HG03571 (cell line): Measurements from ENCODE around the gene PKD1L1.

Experiments used
- ATAC-seq: cut with Tn5 transposase; IDR thresholded peaks from one replicate; pipeline ENCODE4 v1.9.1; 2021; ENCODE audit not compliant: unreplicated experiment

PKD1L1 gene

DNA sequence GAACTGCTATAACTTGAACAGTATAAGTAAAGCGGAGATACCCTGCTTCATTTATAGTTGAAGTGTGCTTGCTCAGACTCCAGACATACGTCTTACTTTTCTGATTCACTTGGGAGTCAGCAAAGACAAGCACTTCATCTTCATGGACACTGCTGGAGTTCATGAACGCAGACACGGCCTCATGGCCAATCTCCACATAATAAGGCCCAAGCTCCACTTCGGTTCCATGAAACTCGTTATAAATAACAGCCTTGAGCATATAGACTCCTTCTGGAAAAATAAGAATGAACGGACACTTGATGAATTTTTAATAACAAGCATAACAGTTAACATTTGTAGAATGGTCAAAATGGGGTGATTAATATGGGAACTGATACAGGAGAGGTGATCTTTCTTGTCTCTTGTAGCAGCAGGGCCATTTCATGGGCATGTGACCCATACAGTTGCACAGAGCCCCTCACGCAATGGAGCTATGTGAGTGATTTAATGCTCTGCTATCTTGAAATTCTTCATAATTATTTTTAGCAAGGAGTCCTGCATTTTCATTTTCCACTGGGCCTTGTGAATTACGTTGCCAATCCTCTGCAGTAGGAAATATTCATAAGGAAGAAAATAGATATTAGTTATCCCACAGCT is 40.2 kb downstream of the PKD1L1 start:
- ATAC-seq, result no peak

- no peak for ATAC-seq
Observed at GRCh38 chr7:47906883-47907282, 41.4 kb downstream of the PKD1L1 start.

GRCh38 chr7:47905076-47905920 is 43.0 kb downstream of the PKD1L1 start:
- ATAC-seq, result no peak

GRCh38 chr7:47902013-47902412 is 46.3 kb downstream of the PKD1L1 start:
- no peak for ATAC-seq

- no peak for ATAC-seq
Observed at GRCh38 chr7:47901542-47901941, 46.7 kb downstream of the PKD1L1 start.

GRCh38 chr7:47897831-47898230 is 50.4 kb downstream of the PKD1L1 start:
- ATAC-seq, result no peak

DNA sequence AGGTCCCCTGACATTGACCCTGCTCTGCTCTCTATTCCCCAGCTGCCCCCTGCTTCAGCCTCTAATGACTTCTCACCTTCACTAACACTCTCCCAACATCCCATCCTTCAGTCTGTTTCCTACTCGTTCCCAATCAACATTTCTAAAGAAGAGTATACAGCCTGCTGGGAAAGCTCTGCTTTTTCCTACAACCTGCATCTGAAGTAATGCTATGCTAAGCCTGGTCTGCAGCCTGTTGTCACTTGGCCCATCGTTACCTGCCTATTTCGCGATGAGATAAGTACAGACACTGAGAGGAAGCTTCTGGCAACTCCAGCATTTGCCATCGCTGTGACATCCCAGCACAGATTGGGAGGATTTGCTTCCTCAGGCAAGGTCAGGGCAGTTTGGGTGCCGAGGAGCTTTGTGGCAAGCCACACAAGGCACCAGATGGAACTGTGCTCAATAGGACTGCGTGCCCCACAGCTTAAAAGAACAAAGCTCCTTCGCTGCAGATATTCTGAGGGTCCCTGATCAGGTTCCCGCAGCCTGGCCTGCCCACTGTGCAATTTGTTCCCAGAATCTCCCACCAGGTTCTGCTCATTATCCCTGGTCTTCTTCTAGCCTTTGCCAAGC is 51.4 kb downstream of the PKD1L1 start:
- no peak for ATAC-seq

- ATAC-seq, result no peak
Observed at GRCh38 chr7:47895026-47895425, 53.2 kb downstream of the PKD1L1 start.

DNA sequence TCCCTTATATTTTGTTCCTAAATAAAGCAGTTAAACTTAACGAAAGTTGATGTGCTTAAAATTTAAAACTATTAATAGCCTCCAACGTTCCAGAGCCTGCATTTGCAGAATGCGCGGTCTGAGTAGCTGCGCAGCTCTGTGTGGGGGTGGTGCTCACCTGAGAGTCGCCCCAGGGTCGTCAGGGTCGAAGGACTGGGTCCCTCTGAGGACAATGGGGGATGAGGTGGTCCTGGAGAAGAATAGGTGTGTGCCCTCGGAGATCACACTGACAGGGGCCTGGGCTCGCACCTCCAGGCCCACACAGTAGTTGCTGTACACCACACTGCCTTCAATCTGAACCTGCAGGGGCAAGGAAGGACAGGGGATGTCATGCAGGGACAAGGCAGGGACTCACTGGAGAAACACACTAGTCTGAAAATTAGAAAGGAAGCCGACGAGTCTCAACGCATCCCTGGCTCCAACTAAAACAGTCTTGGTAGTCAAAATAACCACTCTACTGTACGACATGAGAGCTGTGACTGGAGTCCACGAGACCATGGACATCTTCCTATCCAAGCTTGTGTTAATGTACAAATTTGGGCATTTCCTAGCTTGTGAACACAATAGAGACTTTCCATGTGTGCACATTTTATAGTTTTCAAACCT is 54.4 kb downstream of the PKD1L1 start:
- ATAC-seq, result no peak

- no peak for ATAC-seq
Observed at GRCh38 chr7:47893238-47893637, 55.0 kb downstream of the PKD1L1 start.

GRCh38 chr7:47890606-47891005 is 57.7 kb downstream of the PKD1L1 start:
- ATAC-seq, result no peak

- ATAC-seq, result no peak
Observed at GRCh38 chr7:47890125-47890524, 58.1 kb downstream of the PKD1L1 start.

GRCh38 chr7:47889723-47890122 is 58.5 kb downstream of the PKD1L1 start:
- no peak for ATAC-seq

DNA sequence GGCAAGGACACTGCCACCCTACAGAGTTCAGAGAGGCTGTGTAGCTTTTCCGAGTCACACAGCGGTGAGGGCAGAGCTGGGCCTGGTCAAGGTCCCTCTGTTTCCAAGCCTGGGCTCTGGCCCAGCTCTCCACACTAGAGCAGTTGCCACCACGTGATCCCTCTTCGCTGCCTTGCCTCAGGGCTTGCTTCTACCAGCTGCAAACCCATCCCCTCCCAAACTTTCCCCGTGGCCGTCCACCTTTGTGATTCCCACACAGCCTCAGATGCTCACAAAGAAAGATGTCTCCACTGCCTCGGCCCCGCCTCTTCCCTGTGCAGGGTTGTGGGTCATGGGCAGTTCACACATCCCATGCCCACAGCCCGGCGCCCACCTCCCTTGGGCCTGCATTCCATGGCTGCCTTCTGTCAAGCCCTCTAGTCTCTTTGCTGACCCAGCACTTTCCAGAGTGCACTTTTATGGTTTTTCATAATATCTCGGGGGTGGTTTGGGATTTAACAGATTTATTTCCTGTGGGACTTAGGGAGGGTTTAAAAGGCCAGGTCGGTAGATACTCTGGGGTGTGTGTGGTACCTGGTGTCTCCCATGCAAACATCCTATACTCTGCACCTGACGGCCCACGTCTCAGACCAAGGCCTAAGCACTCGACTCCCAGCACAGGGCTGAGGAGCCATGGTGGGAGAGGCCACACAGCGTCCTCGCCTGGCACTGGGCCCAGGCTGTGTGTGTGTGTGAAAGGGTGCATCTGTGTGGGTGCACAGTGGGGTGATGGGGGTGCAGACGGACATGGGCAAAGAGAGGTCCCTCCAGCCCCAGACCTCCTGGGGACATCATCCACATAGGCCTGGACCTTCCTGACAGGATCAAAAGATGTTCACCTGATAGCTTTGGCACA is 59.6 kb downstream of the PKD1L1 start:
- ATAC-seq, result no peak

- ATAC-seq, result no peak
Observed at GRCh38 chr7:47887016-47887640, 61.1 kb downstream of the PKD1L1 start.

- no peak for ATAC-seq
Observed at GRCh38 chr7:47885987-47886811, 62.1 kb downstream of the PKD1L1 start.

- no peak for ATAC-seq
Observed at GRCh38 chr7:47885309-47885986, 62.8 kb downstream of the PKD1L1 start.

DNA sequence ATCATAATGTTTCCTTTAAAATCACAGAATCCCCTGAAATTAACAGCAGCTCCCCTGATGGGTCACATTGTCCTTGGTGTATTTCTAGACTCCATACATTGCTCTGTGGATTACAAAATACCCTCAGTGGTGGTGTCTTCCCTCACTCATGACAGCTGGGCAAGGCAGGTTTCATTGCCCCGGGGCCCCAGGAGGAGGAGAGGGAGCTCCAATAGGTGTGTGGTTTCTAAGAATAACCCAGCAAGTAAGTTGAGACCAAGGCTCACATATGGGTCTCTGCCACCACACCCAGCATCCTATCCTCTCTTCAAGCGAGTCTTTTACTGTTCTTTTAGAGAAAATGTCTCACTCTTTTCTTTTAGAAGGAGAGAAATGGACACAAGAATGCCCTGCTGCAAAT is 63.6 kb downstream of the PKD1L1 start:
- ATAC-seq, result no peak

DNA sequence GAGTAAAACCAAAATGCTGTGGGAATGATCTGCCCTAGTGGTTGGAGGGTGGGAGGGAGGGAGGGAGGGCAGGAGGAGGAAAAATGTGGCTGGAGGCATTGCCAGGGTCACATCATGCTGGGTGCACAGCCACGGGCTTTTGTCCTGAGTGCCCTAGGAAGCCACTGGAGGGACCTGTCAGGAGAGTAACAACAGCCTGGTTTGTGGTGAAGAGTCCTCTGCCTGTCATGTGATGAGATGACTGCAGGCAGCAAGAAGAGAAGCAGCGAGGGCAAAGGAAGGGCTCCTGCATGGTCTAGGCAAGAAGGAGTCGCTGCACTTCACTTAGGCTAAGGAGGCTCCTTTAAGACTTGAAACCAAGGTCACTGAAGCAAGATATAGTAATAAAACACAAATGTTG is 65.6 kb downstream of the PKD1L1 start:
- no peak for ATAC-seq
